Measurements from ENCODE around the gene ACIN1. TPM values are rescaled to one million over a fixed set of nuclear protein-coding genes. Genes with fewer than 3 reads are reported as not detected.

ACIN1 gene
- total and polyA plus RNA-seq, 2 of the 8 experiments (the other 6 are each of a cell fraction or from before 2014, with no cell fraction given): 132 to 233 TPM

- no peak for TF ChIP-seq NANOG (IDR thresholded peaks at IDR 0.05; ENCODE audit: insufficient read depth, low read depth, low read length, poor library complexity, severe bottlenecking)
These were observed 45.9 kb downstream of the ACIN1 start (continued) for GRCh38 chr14:23049011-23049410.
